Epithelial cell of proximal tubule (primary cell): ENCODE results near the gene NCAPH2. TPM values are rescaled to one million over a fixed set of nuclear protein-coding genes. Genes with fewer than 3 reads are reported as not detected.

Experiments used
- DNase-seq: peaks from one replicate; pipeline ENCODE4 v3.0.0-alpha.2; 2011; ENCODE audit warnings: low read depth
- H3K4me3 ChIP-seq: 2 replicates; pipeline ENCODE4 v1.5.1; 2011; ENCODE audit warnings: low read depth, mild to moderate bottlenecking, low read length
- CTCF ChIP-seq: conservative IDR thresholded peaks from 2 replicates; pipeline ENCODE4 v1.5.1; 2012; ENCODE audit warnings: low read depth, mild to moderate bottlenecking, low read length
- total RNA-seq: library from RNA; depleted of rRNA; stranded (reverse); fragments of >200 nt; gene quantifications from 2 replicates; pipeline ENCODE4 v1.2.3, GENCODE V29; 2015

The NCAPH2 gene
- total RNA-seq, 1 donor from 2014 or later = 69.3 TPM

DNA sequence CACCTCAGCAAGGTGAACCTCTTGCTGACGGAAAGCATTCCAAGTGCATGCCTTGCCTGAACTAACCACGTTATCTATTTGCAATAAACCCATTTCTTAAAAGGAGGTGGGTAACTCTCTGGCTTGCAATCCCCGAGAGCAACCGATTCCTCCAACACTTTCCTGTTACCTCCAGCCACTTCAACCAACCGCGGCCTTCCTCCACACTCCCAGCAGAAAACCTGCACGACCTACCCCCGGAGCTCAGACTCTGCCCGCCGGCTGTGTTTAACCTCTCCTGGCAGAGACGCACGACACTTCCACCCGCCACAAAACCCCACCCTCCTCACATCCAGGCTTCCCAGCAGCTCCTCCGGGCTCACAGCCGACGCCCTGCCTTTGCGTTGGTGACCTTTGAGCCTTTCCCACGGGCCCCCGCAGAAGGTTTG, 16.7 kb downstream of the NCAPH2 start:
- peak overlapping the region; percentile 73 for H3K4me3 ChIP-seq
- no peak for DNase-seq
- no peak for TF ChIP-seq CTCF

DNA sequence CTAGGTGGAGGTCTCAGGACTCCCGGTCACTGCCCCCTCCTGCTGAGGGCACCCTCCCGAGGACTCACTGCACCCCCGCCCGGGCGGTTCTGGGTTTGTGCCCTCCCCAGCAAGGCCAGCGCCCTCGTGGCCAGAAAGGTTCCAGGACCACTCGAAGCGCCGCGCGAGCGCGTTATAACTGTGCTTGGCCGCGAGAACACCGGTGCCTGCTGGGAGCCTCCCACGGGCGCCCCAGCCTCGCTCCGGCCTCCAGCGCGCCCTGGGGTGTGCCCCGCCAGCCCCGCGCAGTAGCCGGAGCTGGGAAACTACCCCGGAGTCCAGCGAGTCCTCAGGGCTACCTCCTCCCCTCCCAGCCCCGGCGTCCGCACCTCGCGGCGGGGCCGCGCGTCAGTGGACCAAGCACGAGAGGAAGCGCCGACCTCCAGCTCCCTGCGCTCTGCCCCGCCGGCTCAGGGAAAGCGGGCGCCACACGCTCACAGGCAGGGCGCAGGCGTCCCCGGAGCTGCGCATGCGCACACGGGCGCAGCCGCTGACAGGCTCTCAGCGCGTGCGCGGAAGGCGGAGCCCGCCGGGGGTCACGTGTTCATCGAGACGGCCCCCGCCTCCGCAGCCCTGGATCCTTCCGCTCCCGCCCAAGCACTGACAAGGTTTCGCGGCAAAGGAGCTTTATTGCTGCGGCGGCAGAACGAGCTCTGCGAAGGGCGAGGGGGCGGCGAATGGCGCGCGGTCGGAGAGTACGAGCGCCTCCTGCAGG, 17.3 kb downstream of the NCAPH2 start, which contains the start of gene SCO2:
SCO2 (minus strand) TSS at position 495 of the 754 bp plus-strand sequence. CDS start 1,187 bp downstream, outside the sequence.
- no peak for DNase-seq
- peak within 1 kb of the TSS; percentile 73 for H3K4me3 ChIP-seq
- peak; percentile 52 for TF ChIP-seq CTCF

GRCh38 chr22:50525858-50526107, 17.8 kb downstream of the NCAPH2 start:
- TF ChIP-seq CTCF = no peak
- H3K4me3 ChIP-seq = peak overlapping the region; percentile 73
- no peak for DNase-seq

DNA sequence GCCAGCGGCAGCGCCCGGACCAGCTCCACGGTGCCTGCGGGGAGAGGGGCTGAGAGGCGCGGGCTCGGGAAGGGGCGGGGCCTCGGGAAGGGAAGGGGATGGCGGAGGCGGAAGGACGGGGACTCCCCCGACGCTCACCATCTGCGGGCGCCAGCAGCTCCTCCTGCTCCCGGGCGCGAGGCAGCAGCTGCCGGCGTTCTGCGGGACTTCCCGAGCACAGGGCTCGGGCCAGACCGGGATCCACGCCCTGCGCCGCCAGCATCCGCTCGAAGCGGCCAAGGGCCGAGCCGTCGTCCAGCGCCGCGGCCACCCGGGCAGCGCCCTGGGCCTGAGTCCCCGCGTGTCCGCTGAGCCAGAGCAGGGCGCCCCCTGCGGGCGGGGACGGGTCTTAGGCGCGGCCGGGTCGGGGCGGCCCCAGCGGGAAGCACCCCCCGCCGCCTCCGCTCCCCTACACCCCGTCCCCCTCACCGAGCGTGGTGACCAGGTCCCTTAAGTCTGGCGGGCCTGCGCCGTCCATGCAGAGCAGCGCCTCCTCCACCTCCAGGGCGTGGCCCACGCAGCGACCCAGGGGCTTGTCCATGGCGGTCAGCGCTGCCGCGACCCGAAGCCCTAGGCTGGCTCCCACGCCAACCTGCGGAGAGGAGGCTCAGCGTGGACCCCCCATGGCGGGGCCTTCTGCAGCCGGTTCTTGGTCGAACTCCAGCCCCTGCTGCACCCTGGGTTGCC, 18.2 kb downstream of the NCAPH2 start:
- peak overlapping the region; percentile 73 for H3K4me3 ChIP-seq
- TF ChIP-seq CTCF = peak; percentile 48
- no peak for DNase-seq

DNA sequence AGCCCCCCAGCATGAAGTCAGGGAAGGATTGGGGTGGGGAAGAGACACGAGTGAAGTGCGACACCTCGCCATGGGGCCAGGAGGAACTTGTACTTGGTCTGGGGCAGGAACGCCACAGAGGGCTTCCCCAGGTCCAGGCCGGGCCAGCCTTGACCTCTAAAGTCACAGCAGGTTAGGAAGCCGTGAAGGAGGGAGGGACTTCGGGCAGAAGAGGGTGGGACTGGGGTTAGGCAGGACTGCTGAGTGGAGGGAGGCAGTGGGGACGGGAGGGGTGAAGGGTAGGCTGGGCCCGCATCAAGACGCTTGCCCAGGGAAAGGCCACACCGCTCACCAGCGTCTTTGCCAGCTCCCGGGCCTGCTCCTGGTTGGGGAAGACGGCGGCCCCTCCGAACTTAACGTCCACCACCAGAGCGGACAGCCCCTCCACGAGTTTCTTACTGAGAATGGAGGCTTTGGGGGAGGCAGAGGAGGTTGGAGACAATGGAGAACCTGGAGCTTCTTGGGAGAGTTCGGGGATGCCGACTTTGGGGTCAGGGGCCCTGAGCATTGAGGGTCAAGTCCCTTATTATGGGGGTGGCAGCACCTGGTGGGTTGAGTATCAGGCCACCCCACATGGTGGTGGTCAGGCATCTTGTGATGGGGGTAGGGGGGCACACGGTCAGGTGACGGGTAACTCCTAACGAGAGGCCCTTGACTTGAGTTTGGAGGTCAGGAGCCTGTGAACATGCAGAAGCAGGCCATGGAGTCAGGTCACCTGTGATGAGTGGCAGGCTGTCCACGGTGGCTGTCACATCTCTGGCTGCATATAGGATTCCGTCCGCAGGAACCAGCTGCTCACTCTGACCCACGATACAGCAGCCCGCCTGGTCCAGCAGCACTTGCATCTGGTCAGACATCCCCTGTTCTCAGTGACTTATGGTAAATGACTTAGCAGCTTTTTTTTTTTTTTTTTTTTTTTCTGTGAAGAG, 19.1 kb downstream of the NCAPH2 start:
- no peak for TF ChIP-seq CTCF
- no peak for DNase-seq
- peak overlapping the region; percentile 73 for H3K4me3 ChIP-seq

DNA sequence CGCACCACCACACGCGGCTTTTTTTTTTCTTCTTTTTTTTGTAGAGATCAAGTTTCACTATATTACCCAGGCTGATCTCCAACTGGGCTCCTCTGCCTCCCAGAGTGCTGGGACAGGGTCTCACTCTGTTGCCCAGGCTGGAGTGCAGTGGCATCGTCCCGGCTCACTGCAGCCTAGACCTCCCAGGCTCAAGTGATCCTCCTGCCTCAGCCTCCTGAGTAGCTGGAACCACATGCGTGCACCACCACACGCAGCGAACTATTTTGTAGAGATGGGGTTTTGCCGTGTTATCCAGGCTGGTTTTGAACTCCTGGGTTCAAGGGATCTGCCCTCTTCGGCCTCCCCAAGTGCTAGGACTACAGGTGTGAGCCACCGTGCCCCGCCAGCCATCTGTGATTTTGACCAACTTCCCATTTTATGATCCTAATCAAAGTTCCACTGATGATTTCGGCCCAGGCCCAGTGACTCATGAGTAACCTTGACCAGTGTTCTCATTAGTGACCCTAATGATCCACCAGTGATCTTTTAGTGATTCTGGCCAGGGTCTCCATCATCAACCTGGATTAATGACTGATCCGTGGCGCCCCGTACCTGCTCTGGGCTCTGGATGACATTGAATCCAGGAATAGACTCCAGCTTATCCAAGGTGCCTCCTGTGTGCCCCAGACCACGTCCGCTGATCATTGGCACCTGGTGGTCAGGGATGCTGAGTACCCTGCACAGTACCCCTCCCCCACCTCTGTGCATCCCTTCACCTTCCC, 20.1 kb downstream of the NCAPH2 start:
- TF ChIP-seq CTCF = no peak
- H3K4me3 ChIP-seq = peak overlapping the region; percentile 82
- DNase-seq = no peak
